Esophagus muscularis mucosa (tissue), 4 donors: ENCODE measurements around the gene HDAC4. TPM values are rescaled to one million over a fixed set of nuclear protein-coding genes. Genes with fewer than 3 reads are reported as not detected.

Source experiments
- DNase-seq: peaks from one replicate; pipeline ENCODE4 v3.0.0-alpha.2; 2017; ENCODE audit errors: extremely low spot score
- H3K27ac ChIP-seq, 4 donors: fragments of 200-600 bp; sonication (generic); replicated peaks in 1 of 4; 1 replicate in 3 of 4; 2 replicates in 1 of 4; pipeline ENCODE4 v1.5.1; 2016 to 2019; ENCODE audit warnings: mild to moderate bottlenecking in 1 of 4
- H3K27me3 ChIP-seq, 4 donors: fragments of 200-600 bp; sonication (generic); one replicate each; pipeline versions ENCODE4 v1.5.1 to v1.6.0; 2016 to 2019
- H3K36me3 ChIP-seq, 4 donors: fragments of 200-600 bp; sonication (generic); one replicate each; pipeline ENCODE4 v1.5.1; 2016 to 2019
- H3K4me1 ChIP-seq, 4 donors: fragments of 200-600 bp; sonication (generic); one replicate each; pipeline ENCODE4 v1.5.1; 2016 to 2019
- H3K4me3 ChIP-seq, 4 donors: fragments of 200-600 bp; sonication (generic); 1 replicate in 2 of 4; 2 replicates in 2 of 4; pipeline ENCODE4 v1.5.1; 2016 to 2019; ENCODE audit warnings: mild to moderate bottlenecking in 4 of 4, moderate library complexity in 1 of 4
- H3K9me3 ChIP-seq, 4 donors: fragments of 200-600 bp; sonication (generic); 1 replicate in 3 of 4; 2 replicates in 1 of 4; pipeline ENCODE4 v1.5.1; 2016 to 2019
- EP300 ChIP-seq: sonication (generic); formaldehyde crosslinking; IDR thresholded peaks from one replicate; pipeline ENCODE4 v1.6.1; 2017; ENCODE audit warnings: antibody characterized with exemption
- POLR2A ChIP-seq: fragments of 450-650 bp; IDR thresholded peaks from one replicate; pipeline ENCODE4 v1.6.1; 2017; ENCODE audit warnings: antibody characterized with exemption, moderate library complexity, mild to moderate bottlenecking, low read depth
- POLR2AphosphoS5 ChIP-seq, 2 donors: sonication (generic); formaldehyde crosslinking; IDR thresholded peaks; one replicate each; pipeline ENCODE4 v1.6.1; 2017; ENCODE audit warnings: antibody characterized with exemption in 2 of 2
- WGBS: methylation state at CpG from one replicate; pipeline ENCODE4 v1.1.5; 2018; 5-methylcytosine and 5-hydroxymethylcytosine counted together
- intact Hi-C: fragments of 100-400 bp; cut with DNase I; formaldehyde crosslinking; loops from one replicate; pipeline ENCODE4 v1.15.1; 2023
- total RNA-seq, 4 donors: library from RNA; depleted of rRNA; stranded (reverse); fragments of >200 nt; gene quantifications; one replicate each; pipeline versions ENCODE4 v1.1.0 to v1.2.1, GENCODE V29; 2016
- TF ChIP-seq, protein P1 (sequence below), 3 experiments: fragments of 200-600 bp in 2 of 3; fragments of 450-650 bp in 1 of 3; sonication (generic) in 2 of 3; IDR thresholded peaks; one replicate each; pipeline ENCODE4 v1.5.1; 2017 to 2019; ENCODE audit warnings: antibody characterized with exemption in 3 of 3, mild to moderate bottlenecking in 2 of 3, moderate library complexity in 1 of 3

The HDAC4 gene
- total RNA-seq, 4 donors from 2014 or later, result 59.4 to 119 (median 76.1) TPM

DNA sequence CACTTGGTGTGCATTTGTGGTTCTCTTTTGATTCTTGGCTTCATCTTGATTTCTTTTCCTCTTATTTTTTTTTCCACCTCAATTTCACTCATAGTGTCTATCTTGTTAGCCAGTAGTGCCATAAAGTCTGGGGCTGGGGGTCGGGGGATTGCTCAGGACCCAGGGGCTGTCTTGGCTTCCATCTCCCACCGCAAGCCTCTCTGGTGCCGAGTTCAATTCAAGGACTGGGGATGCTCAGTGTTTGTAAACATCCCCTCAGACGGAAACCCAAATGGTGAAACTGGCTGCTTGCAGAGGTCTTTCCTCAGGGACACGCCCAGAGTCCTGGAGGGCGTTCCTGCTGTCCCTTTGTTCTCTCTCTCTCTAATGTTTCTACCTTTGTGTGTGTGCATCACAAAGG lies 379.6 kb downstream of the HDAC4 start:
- Histone ChIP-seq H3K4me3 (no peak overlapping the region), H3K9me3 (no peaks in the 10 kb centered on the region), H3K27ac (no peak overlapping the region), H3K4me1 (peaks cover 0 to 14% (median 7%) of the 10 kb centered on the region in 4 donors), H3K27me3 (peaks cover 0 to 23% (median 0%) of the 10 kb centered on the region in 4 donors), H3K36me3 (no peaks in the 10 kb centered on the region)
- TF ChIP-seq, protein P1, sequence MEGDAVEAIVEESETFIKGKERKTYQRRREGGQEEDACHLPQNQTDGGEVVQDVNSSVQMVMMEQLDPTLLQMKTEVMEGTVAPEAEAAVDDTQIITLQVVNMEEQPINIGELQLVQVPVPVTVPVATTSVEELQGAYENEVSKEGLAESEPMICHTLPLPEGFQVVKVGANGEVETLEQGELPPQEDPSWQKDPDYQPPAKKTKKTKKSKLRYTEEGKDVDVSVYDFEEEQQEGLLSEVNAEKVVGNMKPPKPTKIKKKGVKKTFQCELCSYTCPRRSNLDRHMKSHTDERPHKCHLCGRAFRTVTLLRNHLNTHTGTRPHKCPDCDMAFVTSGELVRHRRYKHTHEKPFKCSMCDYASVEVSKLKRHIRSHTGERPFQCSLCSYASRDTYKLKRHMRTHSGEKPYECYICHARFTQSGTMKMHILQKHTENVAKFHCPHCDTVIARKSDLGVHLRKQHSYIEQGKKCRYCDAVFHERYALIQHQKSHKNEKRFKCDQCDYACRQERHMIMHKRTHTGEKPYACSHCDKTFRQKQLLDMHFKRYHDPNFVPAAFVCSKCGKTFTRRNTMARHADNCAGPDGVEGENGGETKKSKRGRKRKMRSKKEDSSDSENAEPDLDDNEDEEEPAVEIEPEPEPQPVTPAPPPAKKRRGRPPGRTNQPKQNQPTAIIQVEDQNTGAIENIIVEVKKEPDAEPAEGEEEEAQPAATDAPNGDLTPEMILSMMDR (IDR thresholded peaks at IDR 0.05), result no peak
- TF ChIP-seq POLR2A, result no peak
- no peak for TF ChIP-seq POLR2AphosphoS5 (IDR thresholded peaks at IDR 0.05)
- no peak for TF ChIP-seq EP300
- WGBS, result 77% methylated on average over 6 of the region's 6 CpGs
- DNase-seq, result no peak
- intact Hi-C loops, result no loop called here

DNA sequence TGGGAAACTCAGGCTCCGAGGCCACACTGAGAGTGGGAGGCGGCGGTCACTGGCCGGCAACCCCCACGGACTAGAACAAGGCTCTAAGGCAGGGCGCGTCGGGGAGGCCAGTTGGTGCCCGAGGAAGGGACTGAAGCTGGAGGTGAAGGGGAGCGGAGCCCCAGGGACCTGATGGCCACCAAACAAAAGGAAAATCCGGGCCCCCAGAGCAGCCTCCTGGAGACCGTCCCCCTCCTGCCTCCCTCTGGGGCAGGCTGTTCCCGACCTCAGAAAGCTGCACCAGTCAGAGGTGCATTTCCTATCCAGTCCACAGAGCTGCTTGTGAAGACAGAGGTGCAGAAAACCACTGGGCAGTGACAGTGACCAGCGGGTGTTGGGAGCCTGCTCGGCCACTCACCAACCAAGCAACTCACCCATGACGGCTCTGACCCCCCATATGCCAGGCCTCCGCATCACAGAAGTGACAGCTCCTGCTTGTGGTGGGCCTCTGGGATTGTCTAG lies 380.2 kb downstream of the HDAC4 start:
- no peak overlapping the region for H3K4me3 ChIP-seq
- H3K27me3 ChIP-seq, result peaks cover 0 to 17% (median 0%) of the 10 kb centered on the region in 4 donors
- no peaks in the 10 kb centered on the region for H3K36me3 ChIP-seq
- TF ChIP-seq EP300 (no peak), POLR2A (no peak), POLR2AphosphoS5 (IDR thresholded peaks at IDR 0.05) (no peak)
- TF ChIP-seq, protein P1 (IDR thresholded peaks at IDR 0.05), result no peak
- peaks cover 0 to 17% (median 11%) of the 10 kb centered on the region in 4 donors for H3K4me1 ChIP-seq
- intact Hi-C loops, result no loop called here
- 89% methylated on average over 16 of the region's 17 CpGs for WGBS
- no peak overlapping the region for H3K27ac ChIP-seq
- no peak for DNase-seq
- no peaks in the 10 kb centered on the region for H3K9me3 ChIP-seq

DNA sequence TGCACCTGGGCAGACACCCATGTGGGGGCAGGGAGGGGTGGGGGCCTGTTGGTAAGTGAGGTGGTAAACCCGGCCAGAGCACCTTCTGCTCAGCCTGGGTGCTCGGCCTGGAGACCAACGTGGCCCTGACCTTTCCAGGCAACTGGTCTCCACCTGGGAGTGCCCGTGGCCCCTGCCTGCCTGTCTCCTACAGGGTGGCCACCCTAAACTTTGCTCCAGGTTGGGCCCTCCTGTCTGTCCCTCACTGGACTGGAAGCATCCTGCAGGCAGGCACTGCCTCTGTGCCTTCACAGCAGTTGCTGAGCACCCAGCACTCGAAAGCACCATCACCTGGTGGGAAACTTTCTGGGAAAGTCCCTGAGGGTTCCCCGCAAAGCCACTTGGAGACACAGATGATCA lies 381.6 kb downstream of the HDAC4 start:
- Histone ChIP-seq H3K9me3 (no peaks in the 10 kb centered on the region), H3K36me3 (no peaks in the 10 kb centered on the region), H3K27ac (no peak overlapping the region), H3K4me1 (peaks cover 0 to 21% (median 13%) of the 10 kb centered on the region in 4 donors), H3K27me3 (peaks cover 0 to 15% (median 0%) of the 10 kb centered on the region in 4 donors), H3K4me3 (no peak overlapping the region)
- TF ChIP-seq, protein P1 (IDR thresholded peaks at IDR 0.05), result no peak
- TF ChIP-seq POLR2A (no peak), POLR2AphosphoS5 (IDR thresholded peaks at IDR 0.05) (no peak), EP300 (no peak)
- DNase-seq, result no peak
- intact Hi-C loops, result no loop called here
- WGBS, result 80% methylated on average over 2 of the region's 6 CpGs

DNA sequence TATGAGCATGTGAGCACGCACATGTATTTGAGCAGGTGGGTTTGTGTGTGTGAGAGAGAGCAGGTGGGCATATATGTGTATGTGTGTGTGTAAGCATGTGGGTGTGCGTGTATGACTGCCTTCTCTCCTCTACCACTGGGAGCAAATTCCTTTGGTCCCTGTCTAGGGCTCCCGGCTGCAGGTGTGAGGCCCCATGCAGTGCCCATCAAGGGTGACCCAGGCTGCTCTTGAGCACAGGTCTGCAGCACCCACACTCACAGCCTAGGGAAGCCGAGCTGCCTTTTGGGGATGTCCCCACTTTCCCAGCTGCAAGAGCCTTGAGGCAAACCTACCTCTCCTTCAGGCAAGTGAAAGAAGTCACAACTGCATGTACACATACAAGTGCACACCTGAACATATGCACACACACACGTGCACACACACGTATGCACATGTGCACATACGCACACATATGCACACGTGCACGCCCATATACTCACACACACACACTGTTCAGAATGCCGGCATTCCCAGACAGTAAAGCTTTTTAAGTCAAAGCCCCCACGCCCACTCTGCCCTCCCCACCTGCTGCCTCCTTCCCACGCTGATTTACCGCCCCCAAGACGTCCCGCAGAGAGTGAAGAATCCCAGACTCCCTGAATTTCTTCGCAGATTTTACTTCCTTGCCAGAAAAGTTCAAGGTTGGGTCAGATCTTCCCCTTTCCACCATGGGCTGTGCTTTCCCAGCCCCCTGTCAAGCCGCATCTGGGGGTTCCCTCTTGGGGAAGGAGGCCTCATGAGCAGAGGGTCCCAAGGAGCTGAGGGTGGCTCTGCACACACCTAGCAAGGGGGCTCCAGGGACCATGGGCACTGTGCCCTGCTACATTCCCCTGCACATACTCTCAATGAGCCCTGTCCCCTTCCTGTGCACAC lies 382.3 kb downstream of the HDAC4 start:
- no peak for DNase-seq
- TF ChIP-seq POLR2A, result no peak
- TF ChIP-seq, protein P1 (IDR thresholded peaks at IDR 0.05), result no peak
- intact Hi-C loops, result no loop called here
- Histone ChIP-seq H3K27me3 (peaks cover 0 to 15% (median 0%) of the 10 kb centered on the region in 4 donors), H3K4me1 (peaks cover 0 to 21% (median 13%) of the 10 kb centered on the region in 4 donors), H3K27ac (no peak overlapping the region), H3K9me3 (no peaks in the 10 kb centered on the region), H3K4me3 (no peak overlapping the region), H3K36me3 (no peaks in the 10 kb centered on the region)
- 54% methylated on average over 17 of the region's 17 CpGs for WGBS
